T-helper 22 cell (primary cell): ENCODE data around the gene GRID2.

Experiments used
- DNase-seq: peaks from one replicate; pipeline ENCODE4 v3.0.0-alpha.2; 2020; ENCODE audit warnings: low read depth

Gene GRID2

DNA sequence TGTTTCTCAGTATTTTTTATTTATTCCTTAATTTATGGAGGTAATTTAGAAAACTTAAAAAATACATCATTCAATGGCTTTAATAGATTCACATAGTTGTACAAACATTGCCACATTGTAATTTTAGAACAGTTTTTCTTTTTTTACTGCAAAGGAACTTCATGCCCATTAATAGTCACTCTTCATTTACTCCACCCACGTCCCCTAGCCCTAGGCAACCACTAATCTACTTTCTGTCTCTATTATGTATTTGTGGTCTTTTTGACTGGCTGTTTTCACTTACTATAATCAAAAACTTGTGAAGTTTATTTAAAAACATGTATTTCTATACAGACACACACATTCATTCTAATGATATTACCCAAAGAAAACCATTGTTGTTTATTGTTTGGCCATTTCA is 664.8 kb downstream of the GRID2 start:
- no peak for DNase-seq

DNA sequence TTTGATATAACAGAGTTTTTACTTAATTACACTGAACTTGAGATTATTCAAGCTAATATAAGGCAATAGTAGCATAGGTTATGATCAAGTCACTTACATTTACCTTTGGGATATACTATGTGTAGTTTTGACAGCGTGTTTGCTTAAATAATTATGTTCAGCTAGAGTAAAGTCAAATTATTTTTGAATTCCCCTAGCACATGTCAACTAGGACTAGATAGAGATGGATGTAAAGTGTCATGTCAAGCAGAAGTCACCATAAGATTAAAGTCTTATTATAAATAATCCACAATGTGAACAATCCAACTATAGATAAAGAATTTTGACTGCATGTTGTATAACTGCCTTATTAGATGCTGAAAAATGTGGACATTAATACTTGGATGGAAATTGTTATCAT is 665.2 kb downstream of the GRID2 start:
- no peak for DNase-seq

DNA sequence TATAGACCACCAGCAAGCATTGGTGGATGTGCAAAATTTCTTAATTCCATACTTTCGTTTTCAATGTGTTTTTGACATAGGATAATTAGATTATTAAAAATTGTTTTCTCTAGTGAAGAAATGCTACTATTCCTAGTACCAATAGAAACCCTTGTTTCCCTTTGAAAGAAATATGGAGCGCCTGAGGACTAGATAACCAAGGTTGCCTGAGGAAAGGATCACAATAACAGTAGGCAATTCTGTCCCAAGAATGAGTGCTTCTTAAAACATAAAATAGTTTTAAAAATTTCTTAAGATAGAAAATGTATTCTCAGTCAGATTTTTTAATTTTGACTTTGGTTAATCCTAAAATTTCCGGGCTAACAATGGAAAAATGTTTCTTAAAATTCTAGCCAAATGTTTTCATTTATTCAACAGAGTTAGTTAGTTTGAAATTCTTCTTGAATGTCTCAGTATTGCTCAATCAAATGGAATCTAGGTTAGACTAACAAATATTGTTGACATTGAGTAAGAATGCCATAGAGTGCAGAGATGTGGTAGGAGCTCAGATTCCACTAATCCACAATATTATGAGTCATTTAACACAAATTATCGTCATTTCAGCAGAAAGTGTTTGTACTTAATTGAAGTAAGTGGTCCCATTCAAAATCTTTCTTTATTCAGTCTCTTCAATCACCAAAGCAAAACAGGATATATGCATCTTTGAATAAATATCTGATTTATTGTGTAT is 666.0 kb downstream of the GRID2 start:
- no peak for DNase-seq

DNA sequence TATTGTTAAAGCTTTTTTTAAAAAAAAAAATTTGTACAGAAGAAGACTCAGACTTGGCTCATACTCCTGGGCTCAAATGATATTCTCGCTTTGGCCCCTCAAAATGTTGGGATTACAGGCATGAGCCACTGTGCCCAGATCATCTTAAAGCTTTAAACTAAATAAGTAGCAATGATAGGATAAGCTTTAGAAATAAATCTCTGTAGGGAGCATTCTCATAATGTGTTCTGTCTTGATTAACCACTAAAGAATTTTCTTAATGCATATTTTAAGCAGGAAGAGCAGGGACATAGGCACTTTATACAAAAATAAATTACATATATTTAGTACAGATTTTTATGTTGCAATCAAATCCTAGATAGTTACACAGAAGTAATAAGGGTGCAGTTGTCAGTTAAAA is 667.2 kb downstream of the GRID2 start:
- DNase-seq, result no peak

DNA sequence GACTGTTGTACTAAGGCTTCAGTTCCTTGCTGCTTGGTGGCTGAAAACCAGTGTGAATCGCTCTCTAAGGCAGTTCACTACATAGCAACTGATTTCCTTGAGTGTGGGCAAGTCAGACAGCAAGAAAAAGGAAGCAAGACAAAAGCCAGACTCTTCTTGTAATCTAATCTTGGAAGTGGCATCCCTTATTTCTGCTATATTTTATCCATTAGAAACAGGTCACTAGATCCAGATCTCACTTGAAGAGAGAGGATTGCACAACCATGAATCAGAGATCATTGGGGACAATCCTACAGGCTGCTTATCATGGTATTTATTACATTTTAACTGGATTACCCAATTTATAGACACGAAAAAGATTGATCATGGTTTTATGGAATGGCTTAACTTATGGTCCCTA is 684.5 kb downstream of the GRID2 start:
- DNase-seq, result no peak

DNA sequence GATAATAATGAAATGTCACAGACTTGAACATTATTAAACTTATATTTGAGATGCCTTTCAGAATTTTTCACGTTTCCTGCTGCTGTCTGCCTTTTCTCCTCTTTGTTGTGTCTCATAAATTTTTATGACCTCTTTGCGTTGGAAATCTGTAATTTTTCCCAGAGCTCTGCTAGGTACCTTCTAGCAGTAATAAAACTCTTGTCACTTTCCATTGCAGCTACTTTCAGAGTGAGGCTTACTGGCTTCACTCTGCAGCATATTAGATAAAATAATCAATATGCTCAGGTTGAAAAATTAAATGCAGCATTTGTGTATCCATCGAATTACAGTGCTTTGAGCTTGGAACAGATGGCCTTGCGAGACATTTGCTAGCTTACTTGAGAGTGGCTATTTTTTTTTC is 689.0 kb downstream of the GRID2 start:
- no peak for DNase-seq

DNA sequence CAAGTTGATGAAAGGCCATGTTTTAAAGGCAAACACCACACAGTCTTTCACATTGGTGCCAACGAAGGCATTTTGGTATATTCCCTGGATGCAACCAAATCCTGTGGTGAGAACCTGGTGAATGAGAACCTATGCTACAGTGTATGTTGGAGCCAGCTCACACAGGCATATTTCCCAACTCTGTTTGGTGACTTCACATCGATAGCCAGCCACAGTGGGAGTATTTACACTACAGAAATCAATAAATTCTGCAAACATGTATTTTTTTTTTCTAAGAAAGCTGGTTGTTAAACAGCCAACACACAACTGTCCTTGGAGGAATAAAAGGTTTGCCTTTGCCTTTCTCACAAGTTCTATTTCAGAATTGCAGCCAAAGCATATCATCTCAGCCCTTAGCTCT is 691.0 kb downstream of the GRID2 start:
- no peak for DNase-seq

DNA sequence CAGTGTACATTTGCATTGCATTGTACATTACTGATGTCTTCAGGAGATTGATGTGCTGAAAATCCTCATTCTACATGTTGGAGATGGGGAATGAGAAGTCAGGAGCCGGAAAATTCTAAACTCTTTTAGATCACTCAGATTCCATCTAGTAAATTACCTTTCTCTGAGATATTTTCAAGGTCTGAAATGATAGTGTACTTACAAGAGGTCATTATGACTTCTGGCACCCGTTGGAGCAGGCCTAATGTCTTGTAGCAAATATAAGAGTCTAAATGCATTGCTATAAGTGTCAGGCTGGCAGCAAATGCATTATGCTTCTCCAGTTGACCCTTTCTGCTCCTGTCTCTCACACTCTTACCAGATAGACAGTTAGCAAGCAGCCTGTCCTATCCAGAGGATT is 692.8 kb downstream of the GRID2 start:
- no peak for DNase-seq

DNA sequence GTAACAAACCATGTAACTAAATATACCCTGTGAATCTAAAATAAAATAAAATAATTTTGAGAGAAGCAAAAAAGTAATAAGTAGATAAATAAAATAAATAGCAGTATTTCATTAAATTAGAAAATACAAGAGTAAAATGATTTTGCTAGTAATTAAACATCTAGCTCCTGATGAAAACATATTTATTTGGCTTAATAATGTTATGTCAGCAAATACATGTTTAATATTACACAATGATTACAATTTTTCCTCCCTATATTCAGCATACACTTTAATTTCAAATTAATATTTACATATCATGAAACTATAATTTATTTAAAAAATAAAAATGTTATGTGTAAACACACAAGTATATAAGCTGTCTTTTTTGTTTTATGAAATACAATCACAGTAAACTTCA is 697.1 kb downstream of the GRID2 start:
- DNase-seq, result no peak

DNA sequence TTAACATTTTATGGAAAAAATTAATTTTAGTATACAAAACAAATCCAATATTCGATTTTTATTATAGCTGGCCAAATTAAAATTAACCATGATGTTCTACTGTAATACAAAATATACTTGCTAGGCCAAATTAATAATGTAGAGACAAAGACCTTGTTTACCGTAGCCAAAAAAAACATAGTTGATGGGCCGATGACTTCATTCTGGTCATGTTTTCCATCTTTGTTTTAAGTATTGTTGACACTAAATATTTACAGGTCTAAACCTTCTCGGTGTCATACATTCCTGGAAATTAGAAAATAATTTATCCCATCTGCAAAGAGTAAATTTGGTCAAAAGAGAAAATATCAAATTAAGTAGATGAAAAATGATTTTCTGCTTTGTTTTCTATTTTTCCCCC is 698.5 kb downstream of the GRID2 start:
- no peak for DNase-seq

DNA sequence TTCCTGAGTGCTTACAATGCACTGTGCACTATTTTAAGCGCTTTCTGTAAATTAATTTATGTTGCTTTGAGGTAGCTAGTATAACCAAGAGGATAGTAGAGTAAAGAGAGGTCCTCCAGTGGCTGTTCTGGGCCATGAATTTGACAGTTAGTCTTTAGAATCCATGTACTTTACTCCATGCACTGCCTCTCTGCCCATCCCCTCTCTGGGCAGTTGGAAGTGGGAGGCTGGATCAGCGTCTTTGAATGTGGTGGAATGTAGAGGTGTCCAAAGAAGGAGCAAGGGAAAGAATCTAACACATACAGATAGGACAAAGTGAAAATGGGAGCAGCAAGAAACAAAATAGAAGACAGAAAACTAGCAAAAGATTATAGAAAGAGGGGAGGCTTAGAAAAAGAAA is 712.6 kb downstream of the GRID2 start:
- DNase-seq, result no peak

DNA sequence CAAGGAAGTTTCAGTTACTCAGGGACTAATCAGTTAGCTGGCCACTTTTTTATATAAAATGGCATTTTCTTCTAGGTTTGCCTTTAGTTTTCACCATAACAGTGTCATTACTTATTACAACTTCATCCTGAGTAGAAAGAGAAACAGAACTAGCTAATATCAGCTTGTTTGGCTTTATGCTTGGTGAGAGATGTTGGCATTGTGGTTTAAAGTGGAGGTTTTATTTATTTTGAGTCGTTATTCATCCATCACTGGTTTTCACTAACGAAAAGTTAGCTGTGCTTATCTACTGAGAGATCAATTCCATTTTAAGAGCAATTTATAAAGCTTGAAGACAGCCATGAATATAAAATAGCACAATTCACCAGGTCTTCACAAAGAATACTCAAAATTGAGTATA is 714.5 kb downstream of the GRID2 start:
- no peak for DNase-seq

DNA sequence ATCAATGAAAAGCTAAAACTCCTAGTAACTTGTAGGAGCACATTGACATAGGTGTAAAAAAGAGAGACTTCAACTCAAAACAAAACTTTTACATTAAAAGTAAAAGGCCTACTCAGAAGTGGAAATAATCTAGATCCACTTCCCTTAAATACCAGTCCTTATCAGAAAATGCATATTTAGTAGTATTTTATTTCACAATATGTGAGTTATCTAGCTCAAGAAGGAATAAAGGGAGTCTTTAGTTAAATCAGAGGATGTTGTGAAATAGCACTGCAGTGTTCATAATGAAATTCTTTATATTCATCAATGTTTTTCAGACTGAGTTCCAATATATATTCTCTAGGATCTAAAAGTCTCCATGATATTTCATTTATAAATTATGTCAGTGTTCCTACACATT is 715.0 kb downstream of the GRID2 start:
- DNase-seq, result no peak

DNA sequence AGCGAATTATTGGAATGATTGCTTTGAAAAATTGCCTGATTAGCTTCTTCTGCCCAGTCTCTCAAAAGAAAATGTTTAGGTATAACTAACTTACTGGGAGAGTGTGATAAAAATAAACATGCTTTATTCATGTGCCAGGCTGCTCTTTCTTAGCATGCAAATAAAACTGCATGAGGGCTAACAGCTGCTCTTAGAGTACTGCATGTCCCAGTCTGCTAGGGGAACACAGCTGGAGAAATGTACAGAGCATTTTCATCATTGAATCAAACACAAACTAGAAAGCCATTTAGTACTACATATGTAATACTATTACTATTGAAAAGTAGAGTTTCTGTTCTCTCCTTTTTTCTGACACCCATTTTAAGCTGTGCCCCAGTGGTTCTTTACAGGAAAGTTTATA is 726.0 kb downstream of the GRID2 start:
- DNase-seq, result no peak

DNA sequence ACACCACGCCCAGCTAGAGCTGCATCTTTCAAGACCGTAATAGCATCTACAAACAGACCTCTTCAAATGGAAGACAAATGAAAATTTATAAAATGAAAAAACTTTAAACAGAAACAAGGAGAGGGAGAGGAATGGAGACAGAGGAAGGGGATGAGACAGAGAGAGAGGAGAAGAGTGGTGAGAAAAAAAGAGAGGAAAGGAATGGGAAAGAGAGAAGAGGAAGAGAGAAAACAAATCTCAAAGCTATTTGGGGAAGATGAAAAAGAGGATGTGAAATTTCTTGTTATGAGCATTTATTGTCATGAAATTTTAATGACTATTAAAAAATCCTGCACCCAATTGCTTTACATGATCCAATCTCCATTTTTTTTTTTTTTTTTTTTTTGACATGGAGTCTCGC is 726.9 kb downstream of the GRID2 start:
- no peak for DNase-seq

DNA sequence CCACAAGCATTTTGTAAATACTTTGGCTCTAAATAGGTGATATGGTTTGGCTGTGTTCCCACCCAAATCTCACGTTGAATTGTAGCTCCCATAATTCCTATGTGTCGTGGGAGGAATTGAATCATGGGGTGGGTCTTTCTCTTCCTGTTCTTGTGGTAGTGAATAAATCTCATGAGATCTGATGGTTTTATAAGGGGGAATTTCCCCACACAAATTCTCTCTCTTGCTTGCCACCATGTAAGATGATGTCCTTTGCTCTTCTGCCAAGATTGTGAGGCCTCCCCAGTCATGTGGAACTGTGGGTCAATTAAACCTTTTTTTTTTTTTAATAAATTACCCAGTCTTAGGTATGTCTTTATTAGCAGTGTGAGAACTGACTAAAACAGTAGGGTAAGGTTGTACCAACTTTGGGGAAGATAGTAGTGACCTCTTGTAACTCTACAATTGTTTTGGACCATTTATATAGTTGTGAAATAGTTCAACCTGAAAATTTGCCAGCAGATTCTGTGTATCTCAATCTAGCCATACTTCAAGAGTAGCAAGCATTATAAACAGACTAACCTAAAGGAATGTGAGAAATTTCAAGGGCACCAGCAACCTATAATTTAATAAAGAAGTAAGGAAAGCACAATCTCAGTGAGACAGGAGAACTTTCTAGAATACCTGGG is 727.8 kb downstream of the GRID2 start:
- no peak for DNase-seq

DNA sequence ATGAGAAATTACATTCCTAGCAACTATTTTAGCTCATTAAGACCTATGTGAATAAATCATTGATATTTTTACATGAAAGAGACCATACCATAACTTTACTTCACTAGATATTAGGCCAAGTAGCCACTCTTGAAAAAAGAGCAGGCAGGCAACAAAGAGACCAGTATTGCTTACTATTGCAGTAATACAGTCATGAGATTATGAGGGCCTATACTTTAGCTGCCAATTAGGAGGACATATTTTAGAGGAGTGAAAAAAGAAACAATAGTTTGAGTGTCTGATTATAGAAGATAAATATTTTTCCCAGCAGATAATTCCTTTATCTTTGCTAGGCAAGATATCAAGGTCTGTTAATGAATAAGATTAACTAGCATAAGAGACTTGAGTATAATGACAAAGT is 739.0 kb downstream of the GRID2 start:
- no peak for DNase-seq

DNA sequence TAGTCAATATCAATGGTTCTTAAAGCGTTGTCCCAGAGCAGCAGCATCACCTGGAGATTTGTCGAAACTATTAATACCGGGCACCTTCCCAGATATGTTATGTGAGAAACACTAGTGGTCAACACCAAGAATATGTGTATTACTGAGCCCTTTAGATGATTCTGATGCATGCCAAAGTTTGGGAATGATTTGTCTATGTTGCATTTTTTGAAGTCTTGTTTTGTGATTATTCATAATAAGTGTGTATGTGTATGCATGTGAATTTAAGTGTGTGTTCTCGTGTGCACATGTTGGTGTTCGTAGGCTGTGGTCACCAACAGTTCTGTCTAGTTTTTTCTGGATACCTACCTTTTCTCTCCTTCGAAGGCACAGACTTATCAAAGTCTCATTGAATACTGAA is 749.4 kb downstream of the GRID2 start:
- no peak for DNase-seq

DNA sequence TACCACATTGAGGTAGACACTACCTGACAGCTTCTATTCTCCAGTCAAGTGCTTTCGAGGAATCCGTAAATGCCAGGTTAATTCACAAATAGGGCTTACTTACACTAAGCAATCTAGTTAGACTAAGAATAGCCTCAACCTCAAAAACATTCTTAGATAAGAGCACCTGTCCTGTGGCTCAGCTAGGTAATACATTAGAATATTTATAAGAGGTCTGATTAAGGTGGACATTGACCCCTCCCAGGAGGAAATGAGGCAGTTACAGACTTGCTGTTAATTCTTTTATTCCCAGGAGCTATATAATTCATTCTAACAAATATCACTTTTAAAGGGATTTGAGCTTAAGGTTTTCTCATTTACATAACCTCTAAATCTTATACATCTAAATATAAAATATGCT is 758.1 kb downstream of the GRID2 start:
- no peak for DNase-seq

DNA sequence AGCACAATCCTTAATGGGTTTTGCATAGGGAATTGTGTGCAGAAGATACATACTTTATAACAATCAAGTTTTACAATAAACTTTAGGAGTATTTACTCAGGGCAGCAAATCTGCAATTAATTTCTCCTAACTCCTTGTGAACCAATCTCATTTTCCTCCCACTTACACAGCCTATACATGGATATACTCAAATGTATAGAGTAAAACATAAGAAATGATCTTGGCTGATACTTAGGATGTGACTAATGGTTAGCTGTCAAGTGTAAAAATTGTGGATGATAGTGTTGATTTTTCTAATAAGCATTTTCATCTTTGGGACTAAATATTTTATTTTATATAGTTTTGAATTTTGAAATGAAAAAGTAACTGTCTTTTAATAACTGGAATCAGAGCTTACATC is 759.6 kb downstream of the GRID2 start:
- no peak for DNase-seq

DNA sequence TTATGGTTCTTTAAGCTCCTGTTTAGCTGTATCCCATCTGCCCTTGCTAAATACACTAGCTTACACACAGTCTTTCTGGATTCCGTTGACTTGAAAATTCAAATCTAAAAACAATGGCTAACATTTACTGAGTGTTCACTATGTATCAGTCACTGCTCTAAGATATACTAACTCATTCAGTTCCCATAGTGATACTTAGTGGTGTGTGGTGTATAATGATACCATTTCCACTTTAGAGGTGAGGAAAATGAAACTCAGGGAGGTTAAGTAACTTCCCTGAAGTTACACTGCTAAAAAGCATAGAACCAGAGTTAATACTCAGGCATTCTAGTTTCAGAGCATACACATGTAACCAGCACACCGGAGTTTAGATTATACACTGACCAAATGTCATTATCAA is 762.0 kb downstream of the GRID2 start:
- no peak for DNase-seq

DNA sequence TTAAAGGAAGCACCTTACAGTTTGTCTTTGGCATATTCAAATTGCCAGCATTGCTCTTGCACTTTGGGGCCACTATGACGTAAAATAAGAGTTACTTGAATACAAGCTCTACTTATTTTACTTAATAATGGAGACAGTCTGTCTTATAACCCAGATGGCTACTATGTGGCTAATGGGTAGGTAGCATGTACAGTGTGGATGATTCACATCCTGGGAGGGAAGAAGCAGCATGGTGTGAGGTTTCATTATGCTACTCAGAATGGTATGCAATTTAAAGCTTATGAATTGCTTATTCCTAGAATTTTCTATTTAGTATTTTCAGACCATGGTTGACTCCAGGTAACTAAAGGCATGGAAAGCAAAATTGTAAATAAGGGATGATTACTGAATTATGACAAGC is 763.0 kb downstream of the GRID2 start:
- no peak for DNase-seq

DNA sequence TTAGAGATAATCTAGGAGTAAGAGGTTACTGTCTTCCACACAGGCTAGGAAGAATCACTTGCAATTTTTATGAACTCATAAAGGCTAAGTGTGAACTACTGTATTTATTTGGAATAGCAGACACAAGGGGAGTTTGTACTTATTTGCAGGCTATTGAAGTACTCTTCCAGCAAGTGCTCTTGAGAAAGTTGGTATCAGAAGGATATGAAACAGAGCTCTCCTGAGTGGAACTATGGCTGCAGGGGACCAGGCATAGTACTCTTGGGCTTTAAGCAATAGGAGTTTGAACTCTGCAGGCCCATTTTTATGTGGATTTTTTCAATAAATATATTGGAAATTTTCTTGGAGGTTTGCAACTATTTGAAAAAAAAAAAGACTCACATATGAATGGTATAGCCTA is 768.5 kb downstream of the GRID2 start:
- no peak for DNase-seq

DNA sequence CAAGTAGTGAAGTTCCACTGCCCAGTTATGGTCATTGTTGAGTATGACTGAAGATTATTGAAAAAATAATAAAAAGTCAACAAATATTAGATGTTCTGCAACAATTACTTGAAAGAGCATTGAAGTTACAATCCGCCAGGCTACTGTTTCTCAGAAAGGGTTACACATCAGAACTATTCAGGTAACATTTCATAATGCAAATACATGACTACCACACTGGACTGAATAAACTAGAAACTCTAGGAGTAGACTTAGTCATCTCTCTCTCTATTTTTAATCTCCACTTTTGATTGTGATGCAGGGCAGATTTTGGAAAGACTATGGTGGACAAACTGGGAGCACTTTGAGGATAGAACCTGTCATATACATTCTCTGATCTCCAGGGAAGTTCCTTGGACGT is 776.5 kb downstream of the GRID2 start:
- DNase-seq, result no peak
